ENCODE data around the gene FILIP1L. TPM values are rescaled to one million over a fixed set of nuclear protein-coding genes. Genes with fewer than 3 reads are reported as not detected.
A peak's percentile ranks its signal among the peaks of the same experiment; 100 is the strongest.

The FILIP1L gene
- total and polyA plus RNA-seq, 2 of the 4 experiments (the other 2 are of a cell fraction) = 11.5 to 19.9 TPM

DNA sequence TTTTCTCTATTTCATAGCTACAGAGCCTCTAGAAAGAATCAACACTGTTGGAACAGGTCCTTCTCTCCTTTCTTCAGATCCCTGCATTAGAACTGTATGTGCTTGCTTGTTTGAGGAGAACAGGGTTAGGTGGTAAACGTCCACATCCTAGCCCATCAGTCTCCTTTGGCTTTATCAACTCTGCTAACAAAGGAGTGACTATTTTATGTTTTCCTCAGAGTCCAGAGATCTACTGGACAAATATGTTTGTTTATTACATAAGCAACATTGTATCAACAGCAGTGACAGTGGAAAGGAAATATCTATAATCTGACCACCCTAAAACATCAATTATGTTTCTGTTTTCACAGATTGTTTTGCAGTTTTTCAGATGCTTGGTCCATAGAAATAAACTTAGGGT lies 257.0 kb downstream of the FILIP1L start:
- POLR2A ChIA-PET (ENCODE audit: unreplicated experiment) = no interaction called here
- H3K23ac ChIP-seq (ENCODE audit: low read depth, low read length) = peak overlapping the region; percentile 4; the same call in 1 of the 2 replicates
- H3K14ac ChIP-seq (replicated peaks; ENCODE audit: low read depth, low read length) = peak overlapping the region; percentile 12; the same call in 1 of the 2 replicates
- dilution Hi-C loops (cut with HindIII; ENCODE audit: low sequenced_read_pairs, unreplicated experiment) (no loop called here), in situ Hi-C loops (cut with MboI; ENCODE audit: low sequenced_read_pairs) (loop anchor here (25.0 kb wide), 1 partner anchor 205 kb away; no protein-coding TSS in a partner anchor), intact Hi-C loops (cut with micrococcal nuclease) (loop anchor here (5.0 kb wide), 1 partner anchor 395 kb away; no protein-coding TSS in a partner anchor)
- H3K27ac ChIP-seq (ENCODE audit: insufficient read depth, low read length) = no peak overlapping the region
- no TSS peak for BruUV-seq (replicated peaks)
- peaks cover 18% of the 10 kb centered on the region for H3K4me1 ChIP-seq (ENCODE audit: control insufficient read depth, insufficient read depth, low read length)
- no peak overlapping the region for H2AFZ ChIP-seq (replicated peaks; ENCODE audit: low read length, poor library complexity)
- H3K79me1 ChIP-seq (ENCODE audit: low read depth in 1 of 2, low read length in 2 of 2) = peaks cover 49 to 78% of the 10 kb centered on the region in 2 experiments
- H2BK120ac ChIP-seq (ENCODE audit: low read depth, low read length) = no peak overlapping the region
- ATAC-seq (ENCODE audit: low read depth) (no peak), DNase-seq (no peak)
- H2AK9ac ChIP-seq (replicated peaks; ENCODE audit: low read depth, low read length, poor library complexity) = no peak overlapping the region
- H3K9me1 ChIP-seq (ENCODE audit: insufficient read depth, low read length) = peaks cover 21% of the 10 kb centered on the region
- H3K27me3 ChIP-seq (ENCODE audit: control insufficient read depth, insufficient read depth, low read length) = no peaks in the 10 kb centered on the region
- H2AK5ac ChIP-seq (ENCODE audit: low read depth, low read length) = no peak overlapping the region; the same call in 1 of the 2 replicates
- peak overlapping the region in 1 of 2 experiments; percentile 46; a peak in 1 of 4 replicates for H4K8ac ChIP-seq (ENCODE audit: low read depth in 2 of 2, low read length in 2 of 2)
- TF ChIP-seq, protein P1, sequence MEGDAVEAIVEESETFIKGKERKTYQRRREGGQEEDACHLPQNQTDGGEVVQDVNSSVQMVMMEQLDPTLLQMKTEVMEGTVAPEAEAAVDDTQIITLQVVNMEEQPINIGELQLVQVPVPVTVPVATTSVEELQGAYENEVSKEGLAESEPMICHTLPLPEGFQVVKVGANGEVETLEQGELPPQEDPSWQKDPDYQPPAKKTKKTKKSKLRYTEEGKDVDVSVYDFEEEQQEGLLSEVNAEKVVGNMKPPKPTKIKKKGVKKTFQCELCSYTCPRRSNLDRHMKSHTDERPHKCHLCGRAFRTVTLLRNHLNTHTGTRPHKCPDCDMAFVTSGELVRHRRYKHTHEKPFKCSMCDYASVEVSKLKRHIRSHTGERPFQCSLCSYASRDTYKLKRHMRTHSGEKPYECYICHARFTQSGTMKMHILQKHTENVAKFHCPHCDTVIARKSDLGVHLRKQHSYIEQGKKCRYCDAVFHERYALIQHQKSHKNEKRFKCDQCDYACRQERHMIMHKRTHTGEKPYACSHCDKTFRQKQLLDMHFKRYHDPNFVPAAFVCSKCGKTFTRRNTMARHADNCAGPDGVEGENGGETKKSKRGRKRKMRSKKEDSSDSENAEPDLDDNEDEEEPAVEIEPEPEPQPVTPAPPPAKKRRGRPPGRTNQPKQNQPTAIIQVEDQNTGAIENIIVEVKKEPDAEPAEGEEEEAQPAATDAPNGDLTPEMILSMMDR (conservative IDR thresholded peaks at IDR 0.05; ENCODE audit: low read depth, low read length) = no peak
- TF ChIP-seq POLR2A (IDR thresholded peaks at IDR 0.05; ENCODE audit: low read depth, low read length) (no peak), SMC3 (IDR thresholded peaks at IDR 0.05; ENCODE audit: low read depth, low read length) (no peak), NFE2L2 (IDR thresholded peaks at IDR 0.05; ENCODE audit: low read depth, low read length) (no peak), RAD21 (IDR thresholded peaks at IDR 0.05; ENCODE audit: low read length) (no peak)
- no peak overlapping the region for H2BK20ac ChIP-seq (ENCODE audit: low read depth, low read length)
- H4K5ac ChIP-seq (ENCODE audit: low read depth, low read length) = no peak overlapping the region
- H3K56ac ChIP-seq (ENCODE audit: extremely low read depth, insufficient read depth, low read length) = no peak overlapping the region
- peak overlapping the region; percentile 28; the same call in 1 of the 2 replicates for H3K4ac ChIP-seq (ENCODE audit: low read depth, low read length)
- H3K4me2 ChIP-seq (ENCODE audit: low read depth, low read length) = no peak overlapping the region
- H3K4me3 ChIP-seq (ENCODE audit: insufficient read depth, low read depth, low read length) = no peak overlapping the region
- H4K91ac ChIP-seq (ENCODE audit: insufficient read depth, low read depth, low read length) = no peak overlapping the region
- H2BK5ac ChIP-seq (ENCODE audit: low read depth, low read length, poor library complexity, severe bottlenecking) = peak overlapping the region; percentile 42
- peaks cover 45% of the 10 kb centered on the region for H4K20me1 ChIP-seq (ENCODE audit: insufficient read depth, low read length)
- H3K18ac ChIP-seq (ENCODE audit: low read depth, low read length) = peak overlapping the region; percentile 52; the same call in 1 of the 2 replicates
- CTCF ChIA-PET = interaction anchor here (1.2 kb wide), 1 partner anchor 283 kb away, joined by 3 read pairs; no protein-coding TSS in a partner anchor
- H3K9ac ChIP-seq (ENCODE audit: low read depth, low read length) = no peak overlapping the region
- no peaks in the 10 kb centered on the region for H3K9me3 ChIP-seq (ENCODE audit: control insufficient read depth, insufficient read depth, low read length)
- H3K36me3 ChIP-seq (ENCODE audit: control insufficient read depth, insufficient read depth, low read length) = peaks cover 23% of the 10 kb centered on the region
- H2BK15ac ChIP-seq (ENCODE audit: low read depth, low read length) = no peak overlapping the region
- no CpG with 5 or more reads among the region's 1 CpG for WGBS, 2 experiments (ENCODE audit: extremely low coverage in 2 of 2, insufficient read length in 1 of 2)

Measured in IMR-90 (cell line).